H1 (cell line): Measurements from ENCODE around the gene TKTL2.

ENCODE experiments used
- CBX5 ChIP-seq: fragments of 300-800, 300-1000 bp; sonication (generic); IDR thresholded peaks from 2 replicates; pipeline ENCODE4 v1.7.1; 2016; ENCODE audit warnings: antibody characterized with exemption, low read length, low read depth
- CREB1 ChIP-seq: IDR thresholded peaks from 2 replicates; pipeline ENCODE4 v1.6.1; 2012; ENCODE audit warnings: inconsistent platforms
- CTBP2 ChIP-seq: IDR thresholded peaks from 2 replicates; pipeline ENCODE4 v1.7.0; 2011; ENCODE audit warnings: borderline replicate concordance, mild to moderate bottlenecking, moderate library complexity, mixed read lengths, low read length; ENCODE audit not compliant: insufficient read depth, insufficient read length
- CTCF ChIP-seq, 3 experiments: IDR thresholded peaks; 1 replicate in 2 of 3; 2 replicates in 1 of 3; pipeline versions ENCODE4 v1.5.1 to v1.6.1; 2011; ENCODE audit warnings: low read length in 3 of 3, mild to moderate bottlenecking in 3 of 3, inconsistent platforms in 2 of 3, low read depth in 1 of 3, moderate library complexity in 1 of 3; ENCODE audit not compliant: insufficient read depth in 1 of 3; ENCODE audit errors: control extremely low read depth in 1 of 3
- JUND ChIP-seq: IDR thresholded peaks from 2 replicates; pipeline ENCODE4 v1.6.1; 2011; ENCODE audit warnings: mild to moderate bottlenecking, improper control_type of control experiment, low read length
- KDM5A ChIP-seq: fragments of 200-600 bp; IDR thresholded peaks from 2 replicates; pipeline ENCODE4 v1.7.1; 2012; ENCODE audit warnings: mild to moderate bottlenecking, low read length, inconsistent platforms, mixed read lengths
- MAX ChIP-seq: IDR thresholded peaks from 2 replicates; pipeline ENCODE4 v1.6.1; 2012; ENCODE audit warnings: inconsistent platforms
- POLR2A ChIP-seq, 2 experiments: IDR thresholded peaks; 1 replicate in 1 of 2; 2 replicates in 1 of 2; pipeline ENCODE4 v1.6.1; 2011; ENCODE audit warnings: low read depth in 2 of 2, low read length in 2 of 2, mild to moderate bottlenecking in 2 of 2; ENCODE audit errors: control extremely low read depth in 1 of 2
- POLR2AphosphoS5 ChIP-seq: IDR thresholded peaks from 2 replicates; pipeline ENCODE4 v1.6.1; 2011; ENCODE audit warnings: low read depth, low read length
- SUZ12 ChIP-seq: fragments of 200-600 bp; sonication (generic); IDR thresholded peaks from 2 replicates; pipeline ENCODE4 v1.6.1; 2012; ENCODE audit warnings: mild to moderate bottlenecking, inconsistent platforms, low read length, moderate library complexity, mixed read lengths
- TEAD4 ChIP-seq: IDR thresholded peaks from 2 replicates; pipeline ENCODE4 v1.6.1; 2012; ENCODE audit warnings: low read depth, low read length, inconsistent platforms, mixed read lengths
- USF2 ChIP-seq: IDR thresholded peaks from 2 replicates; pipeline ENCODE4 v1.6.1; 2011; ENCODE audit warnings: low read length, improper control_type of control experiment

GRCh38 chr4:163476761-163477438, 3.3 kb upstream of the TKTL2 start:
- TF ChIP-seq USF2 (no peak), CTBP2 (no peak), CBX5 (no peak), POLR2A (IDR thresholded peaks at IDR 0.05; ENCODE audit: control extremely low read depth in 1 of 2, low read depth in 2 of 2, low read length in 2 of 2) (no peak), CREB1 (no peak), CTCF (IDR thresholded peaks at IDR 0.05; ENCODE audit: control extremely low read depth in 1 of 3, insufficient read depth in 1 of 3, low read depth in 1 of 3, low read length in 3 of 3) (no peak), MAX (no peak), POLR2AphosphoS5 (no peak), TEAD4 (no peak), JUND (no peak), KDM5A (no peak), SUZ12 (no peak)
